A673 (cell line): ENCODE measurements around the gene CABLES2.

Experiments
- EZH2 ChIP-seq: fragments of 200-600 bp; sonication (generic); IDR thresholded peaks from 2 replicates; pipeline ENCODE4 v1.6.1; 2017; ENCODE audit warnings: borderline replicate concordance, low read depth, mild to moderate bottlenecking, mixed read lengths, antibody characterized with exemption, low read length; ENCODE audit not compliant: poor library complexity, severe bottlenecking
- TF ChIP-seq, protein P1 (sequence below): fragments of 300-800, 200-600 bp; sonication (generic); conservative IDR thresholded peaks from 2 replicates; pipeline ENCODE4 v1.5.1; 2017; ENCODE audit warnings: low read depth, mild to moderate bottlenecking, antibody characterized with exemption, low read length, moderate library complexity, mixed read lengths

DNA sequence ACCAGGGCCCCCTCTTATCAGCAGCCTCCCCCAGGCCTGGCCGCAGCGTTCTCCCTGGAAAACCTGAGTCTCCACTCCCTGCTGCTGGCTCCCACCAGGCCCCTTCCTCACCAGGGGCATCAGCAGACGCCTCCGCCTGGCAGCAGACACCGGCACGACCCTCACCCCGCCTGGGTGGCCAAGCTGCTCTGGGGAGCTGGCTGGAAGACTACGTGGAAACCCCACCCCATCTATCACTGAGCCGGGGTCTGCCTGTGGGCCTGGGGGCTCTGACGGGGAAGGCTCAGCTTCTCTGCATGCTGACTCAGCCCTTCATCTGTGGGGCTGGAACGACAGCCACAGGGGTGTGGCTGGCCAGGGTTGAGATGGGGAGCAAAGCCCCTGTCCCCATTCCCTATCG is 39.4 kb upstream of the CABLES2 start:
- TF ChIP-seq, protein P1, sequence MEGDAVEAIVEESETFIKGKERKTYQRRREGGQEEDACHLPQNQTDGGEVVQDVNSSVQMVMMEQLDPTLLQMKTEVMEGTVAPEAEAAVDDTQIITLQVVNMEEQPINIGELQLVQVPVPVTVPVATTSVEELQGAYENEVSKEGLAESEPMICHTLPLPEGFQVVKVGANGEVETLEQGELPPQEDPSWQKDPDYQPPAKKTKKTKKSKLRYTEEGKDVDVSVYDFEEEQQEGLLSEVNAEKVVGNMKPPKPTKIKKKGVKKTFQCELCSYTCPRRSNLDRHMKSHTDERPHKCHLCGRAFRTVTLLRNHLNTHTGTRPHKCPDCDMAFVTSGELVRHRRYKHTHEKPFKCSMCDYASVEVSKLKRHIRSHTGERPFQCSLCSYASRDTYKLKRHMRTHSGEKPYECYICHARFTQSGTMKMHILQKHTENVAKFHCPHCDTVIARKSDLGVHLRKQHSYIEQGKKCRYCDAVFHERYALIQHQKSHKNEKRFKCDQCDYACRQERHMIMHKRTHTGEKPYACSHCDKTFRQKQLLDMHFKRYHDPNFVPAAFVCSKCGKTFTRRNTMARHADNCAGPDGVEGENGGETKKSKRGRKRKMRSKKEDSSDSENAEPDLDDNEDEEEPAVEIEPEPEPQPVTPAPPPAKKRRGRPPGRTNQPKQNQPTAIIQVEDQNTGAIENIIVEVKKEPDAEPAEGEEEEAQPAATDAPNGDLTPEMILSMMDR, result no peak
- no peak for TF ChIP-seq EZH2
